Measurements from ENCODE around the gene DICER1.

DICER1 gene

DNA sequence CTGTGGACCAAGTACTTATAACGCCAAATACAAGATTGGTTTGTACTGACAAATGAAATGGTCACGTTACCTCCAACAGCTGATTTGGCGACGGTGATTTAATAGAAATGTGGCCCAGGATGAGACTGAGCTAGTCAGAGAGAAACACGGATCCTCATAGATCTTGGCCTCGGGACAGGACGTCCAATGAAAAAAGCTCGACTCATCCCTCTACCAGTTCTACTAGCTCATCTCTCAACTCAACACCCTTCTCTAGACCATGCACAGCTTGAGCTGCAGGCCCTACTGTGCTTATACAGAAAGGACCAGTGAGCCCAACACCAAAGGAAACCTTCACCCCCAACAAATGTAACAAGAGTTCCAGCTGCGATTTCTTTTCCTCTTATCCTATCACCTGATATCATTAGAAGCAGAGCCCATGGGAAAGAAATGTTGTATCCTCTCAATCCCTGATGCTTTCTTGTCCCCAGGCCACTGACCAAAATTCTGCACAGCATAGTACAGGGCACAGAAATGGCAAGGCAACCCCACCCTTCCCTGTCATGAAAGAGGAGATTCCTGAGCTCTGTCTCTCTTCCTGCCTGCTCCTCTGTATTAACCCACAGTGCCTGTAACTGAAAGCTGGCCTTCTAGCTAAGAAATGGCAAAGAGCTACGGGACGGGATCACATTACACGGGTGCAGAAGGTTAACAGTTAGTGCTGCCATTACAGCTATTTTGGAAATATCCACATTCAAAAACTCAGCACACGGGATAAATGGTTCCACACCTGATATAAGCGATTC is 39.2 kb downstream of the DICER1 start:
- Histone ChIP-seq H3K4me3 (ENCODE audit: low read depth in 1 of 2, low read length in 2 of 2) (no peak overlapping the region), H3K4me1 (ENCODE audit: insufficient read depth, low read length) (no peaks in the 10 kb centered on the region), H3K27ac (ENCODE audit: low read length) (no peak overlapping the region), H3K27me3 (ENCODE audit: insufficient read depth, low read length, poor library complexity) (no peaks in the 10 kb centered on the region), H4K20me1 (ENCODE audit: insufficient read depth, low read length) (peaks cover 9% of the 10 kb centered on the region; the same call in 1 of the 2 replicates), H3K4me2 (ENCODE audit: insufficient read depth, low read length) (no peak overlapping the region), H3K36me3 (ENCODE audit: insufficient read depth, low read length) (peaks cover 93% of the 10 kb centered on the region), H3K9ac (ENCODE audit: low read depth, low read length) (no peak overlapping the region), H3K9me3 (ENCODE audit: insufficient read depth, low read length, severe bottlenecking) (no peaks in the 10 kb centered on the region), H3K79me2 (ENCODE audit: insufficient read depth, low read length) (peaks cover 18% of the 10 kb centered on the region; the same call in 1 of the 2 replicates), H2AFZ (ENCODE audit: low read depth, low read length) (no peak overlapping the region)
- TF ChIP-seq EZH2 (IDR thresholded peaks at IDR 0.05; ENCODE audit: borderline replicate concordance, low read depth, low read length, severe bottlenecking), result no peak
- TF ChIP-seq, protein P1, sequence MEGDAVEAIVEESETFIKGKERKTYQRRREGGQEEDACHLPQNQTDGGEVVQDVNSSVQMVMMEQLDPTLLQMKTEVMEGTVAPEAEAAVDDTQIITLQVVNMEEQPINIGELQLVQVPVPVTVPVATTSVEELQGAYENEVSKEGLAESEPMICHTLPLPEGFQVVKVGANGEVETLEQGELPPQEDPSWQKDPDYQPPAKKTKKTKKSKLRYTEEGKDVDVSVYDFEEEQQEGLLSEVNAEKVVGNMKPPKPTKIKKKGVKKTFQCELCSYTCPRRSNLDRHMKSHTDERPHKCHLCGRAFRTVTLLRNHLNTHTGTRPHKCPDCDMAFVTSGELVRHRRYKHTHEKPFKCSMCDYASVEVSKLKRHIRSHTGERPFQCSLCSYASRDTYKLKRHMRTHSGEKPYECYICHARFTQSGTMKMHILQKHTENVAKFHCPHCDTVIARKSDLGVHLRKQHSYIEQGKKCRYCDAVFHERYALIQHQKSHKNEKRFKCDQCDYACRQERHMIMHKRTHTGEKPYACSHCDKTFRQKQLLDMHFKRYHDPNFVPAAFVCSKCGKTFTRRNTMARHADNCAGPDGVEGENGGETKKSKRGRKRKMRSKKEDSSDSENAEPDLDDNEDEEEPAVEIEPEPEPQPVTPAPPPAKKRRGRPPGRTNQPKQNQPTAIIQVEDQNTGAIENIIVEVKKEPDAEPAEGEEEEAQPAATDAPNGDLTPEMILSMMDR (IDR thresholded peaks at IDR 0.05; ENCODE audit: borderline replicate concordance, extremely low read depth, low read length, poor library complexity, severe bottlenecking), result no peak
- ATAC-seq (ENCODE audit: insufficient read depth, low read depth) (no peak), DNase-seq (no peak)

DNA sequence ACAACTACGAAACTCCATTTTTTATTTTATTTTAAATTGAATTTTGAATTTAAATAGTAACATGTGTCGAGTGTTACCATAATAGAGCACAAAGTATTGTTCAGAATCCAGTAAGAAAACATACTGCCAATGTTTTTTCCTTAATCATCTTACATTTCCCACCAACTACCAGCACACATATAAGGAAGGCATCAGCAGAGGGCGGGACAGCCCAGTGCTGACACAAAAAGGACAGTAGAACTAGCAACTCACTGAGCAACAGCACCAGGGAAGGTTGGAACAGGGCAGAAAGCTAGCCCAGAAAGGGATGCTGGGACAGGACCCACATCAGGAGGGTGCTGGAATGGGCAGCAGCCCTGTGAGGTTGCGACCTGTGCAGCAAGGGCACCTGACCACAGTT is 43.9 kb downstream of the DICER1 start:
- ATAC-seq (ENCODE audit: insufficient read depth, low read depth) (no peak), DNase-seq (no peak)
- Histone ChIP-seq H3K9me3 (ENCODE audit: insufficient read depth, low read length, severe bottlenecking) (no peaks in the 10 kb centered on the region), H3K27ac (ENCODE audit: low read length) (no peak overlapping the region), H3K4me2 (ENCODE audit: insufficient read depth, low read length) (no peak overlapping the region), H3K4me1 (ENCODE audit: insufficient read depth, low read length) (no peaks in the 10 kb centered on the region), H4K20me1 (ENCODE audit: insufficient read depth, low read length) (0 out of 2 replicates have a peak, but pooled peaks cover 6% of the 10 kb centered on the region), H3K27me3 (ENCODE audit: insufficient read depth, low read length, poor library complexity) (no peaks in the 10 kb centered on the region), H3K36me3 (ENCODE audit: insufficient read depth, low read length) (peaks cover 97% of the 10 kb centered on the region), H3K9ac (ENCODE audit: low read depth, low read length) (no peak overlapping the region), H3K79me2 (ENCODE audit: insufficient read depth, low read length) (peaks cover 5% of the 10 kb centered on the region; the same call in 1 of the 2 replicates), H2AFZ (ENCODE audit: low read depth, low read length) (no peak overlapping the region), H3K4me3 (ENCODE audit: low read depth in 1 of 2, low read length in 2 of 2) (no peak overlapping the region)
- TF ChIP-seq, protein P1 (IDR thresholded peaks at IDR 0.05; ENCODE audit: borderline replicate concordance, extremely low read depth, low read length, poor library complexity, severe bottlenecking), result no peak
- TF ChIP-seq EZH2 (IDR thresholded peaks at IDR 0.05; ENCODE audit: borderline replicate concordance, low read depth, low read length, severe bottlenecking), result no peak

DNA sequence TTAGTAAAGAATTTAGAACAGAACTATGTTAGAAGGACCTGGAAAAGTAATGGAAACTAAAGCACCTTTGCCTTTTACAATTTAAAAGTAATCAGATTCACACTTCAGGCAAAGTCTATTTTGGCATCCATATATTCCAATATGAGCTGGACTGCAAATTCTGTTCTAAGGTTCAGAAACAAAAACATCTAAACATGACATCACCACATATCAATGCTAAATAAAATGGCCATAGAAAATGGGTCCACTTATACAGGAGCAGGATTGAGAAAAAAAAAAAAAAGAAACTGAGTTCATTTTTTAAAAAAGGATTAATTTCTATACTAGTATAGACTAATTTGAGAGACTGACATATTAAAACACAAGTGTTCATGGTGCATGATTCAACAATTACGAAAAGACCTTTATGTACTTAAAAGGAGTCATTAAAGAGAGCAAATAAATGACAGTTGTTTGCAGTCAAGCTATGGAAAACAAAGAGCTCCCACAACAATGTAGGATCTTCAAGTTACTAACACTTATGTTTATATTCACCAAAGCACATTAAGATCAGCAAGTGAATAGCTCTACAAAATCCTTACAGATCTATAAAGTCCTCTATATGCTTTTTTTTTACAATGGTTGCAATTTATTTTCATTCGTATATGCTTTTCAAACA is 45.7 kb downstream of the DICER1 start:
- Histone ChIP-seq H3K36me3 (ENCODE audit: insufficient read depth, low read length) (peaks cover 96% of the 10 kb centered on the region), H4K20me1 (ENCODE audit: insufficient read depth, low read length) (0 out of 2 replicates have a peak, but pooled peaks cover 6% of the 10 kb centered on the region), H3K27ac (ENCODE audit: low read length) (no peak overlapping the region), H3K79me2 (ENCODE audit: insufficient read depth, low read length) (no peaks in the 10 kb centered on the region), H3K4me2 (ENCODE audit: insufficient read depth, low read length) (no peak overlapping the region), H3K27me3 (ENCODE audit: insufficient read depth, low read length, poor library complexity) (no peaks in the 10 kb centered on the region), H2AFZ (ENCODE audit: low read depth, low read length) (no peak overlapping the region), H3K9me3 (ENCODE audit: insufficient read depth, low read length, severe bottlenecking) (no peaks in the 10 kb centered on the region), H3K4me1 (ENCODE audit: insufficient read depth, low read length) (no peaks in the 10 kb centered on the region), H3K9ac (ENCODE audit: low read depth, low read length) (no peak overlapping the region), H3K4me3 (ENCODE audit: low read depth in 1 of 2, low read length in 2 of 2) (no peak overlapping the region)
- ATAC-seq (ENCODE audit: insufficient read depth, low read depth) (no peak), DNase-seq (no peak)
- TF ChIP-seq EZH2 (IDR thresholded peaks at IDR 0.05; ENCODE audit: borderline replicate concordance, low read depth, low read length, severe bottlenecking), result no peak
- TF ChIP-seq, protein P1 (IDR thresholded peaks at IDR 0.05; ENCODE audit: borderline replicate concordance, extremely low read depth, low read length, poor library complexity, severe bottlenecking), result no peak

All from DND-41 (cell line).